K562 (cell line): ENCODE results near the gene KNSTRN. TPM values are rescaled to one million over a fixed set of nuclear protein-coding genes. Genes with fewer than 3 reads are reported as not detected.

Source experiments
- ATF1 ChIP-seq, 2 experiments: fragments of 450-650 bp in 1 of 2; IDR thresholded peaks; 2 replicates each; pipeline ENCODE4 v1.6.1; 2016; ENCODE audit warnings: missing compliant biosample characterization in 1 of 2, missing genetic modification characterization in 1 of 2
- BCLAF1 ChIP-seq, 2 experiments: fragments of 450-650 bp in 1 of 2; IDR thresholded peaks; 2 replicates each; pipeline ENCODE4 v1.6.1; 2011 to 2017; ENCODE audit warnings: low read depth in 2 of 2, antibody characterized with exemption in 1 of 2, borderline replicate concordance in 1 of 2, low read length in 1 of 2, mild to moderate bottlenecking in 1 of 2, mixed read lengths in 1 of 2; ENCODE audit not compliant: control insufficient read depth in 1 of 2
- DNMT1 ChIP-seq: fragments of 450-650 bp; IDR thresholded peaks from 2 replicates; pipeline ENCODE4 v1.6.1; 2016; ENCODE audit warnings: antibody characterized with exemption, mild to moderate bottlenecking
- EGR1 ChIP-seq: fragments of 450-650 bp; conservative IDR thresholded peaks from 2 replicates; pipeline ENCODE4 v1.6.1; 2017; ENCODE audit warnings: mild to moderate bottlenecking
- FOS ChIP-seq: IDR thresholded peaks from 3 replicates; pipeline ENCODE4 v1.6.1; 2011; ENCODE audit not compliant: insufficient read length; ENCODE audit errors: extremely low read depth
- IRF9 ChIP-seq: fragments of 450-650 bp; IDR thresholded peaks from 2 replicates; pipeline ENCODE4 v1.6.1; 2016; ENCODE audit warnings: missing biosample characterization, missing genetic modification characterization
- KHSRP ChIP-seq: fragments of 450-650 bp; IDR thresholded peaks from 2 replicates; pipeline ENCODE4 v1.6.1; 2017
- LEF1 ChIP-seq: fragments of 450-650 bp; IDR thresholded peaks from 2 replicates; pipeline ENCODE4 v1.6.1; 2016; ENCODE audit warnings: mild to moderate bottlenecking
- MEF2D ChIP-seq: conservative IDR thresholded peaks from 2 replicates; pipeline ENCODE4 v1.6.1; 2016; ENCODE audit warnings: low read depth, missing genetic modification characterization, missing compliant biosample characterization
- NRF1 ChIP-seq, 2 experiments: fragments of 450-650 bp; IDR thresholded peaks in 1 of 2; conservative IDR thresholded peaks in 1 of 2; 2 replicates each; pipeline ENCODE4 v1.6.1; 2014; ENCODE audit warnings: mild to moderate bottlenecking in 2 of 2
- POLR3A ChIP-seq: IDR thresholded peaks from 2 replicates; pipeline ENCODE4 v1.6.1; 2011; ENCODE audit warnings: borderline replicate concordance, mild to moderate bottlenecking, moderate library complexity; ENCODE audit not compliant: insufficient read length, insufficient read depth; ENCODE audit errors: extremely low read depth
- SIX5 ChIP-seq, 2 experiments: IDR thresholded peaks; 2 replicates each; pipeline ENCODE4 v1.6.1; 2011; ENCODE audit warnings: low read length in 2 of 2, borderline replicate concordance in 1 of 2, low read depth in 1 of 2, mild to moderate bottlenecking in 1 of 2, moderate library complexity in 1 of 2; ENCODE audit not compliant: insufficient read depth in 1 of 2
- TRIM28 ChIP-seq: fragments of 450-650 bp; IDR thresholded peaks from 2 replicates; pipeline ENCODE4 v1.6.1; 2017
- XRCC3 ChIP-seq: fragments of 450-650 bp; IDR thresholded peaks from 2 replicates; pipeline ENCODE4 v1.6.1; 2017; ENCODE audit warnings: mild to moderate bottlenecking, moderate library complexity
- ZKSCAN8 ChIP-seq: fragments of 200-800 bp; sonication (Bioruptor generic); IDR thresholded peaks from 2 replicates; pipeline ENCODE4 v1.6.1; 2016; ENCODE audit warnings: missing genetic modification characterization, missing compliant biosample characterization
- polyA plus RNA-seq, 8 experiments: library from polyadenylated mRNA; depleted of rRNA in 4 of 8; stranded (reverse) in 5 of 8; unstranded in 3 of 8; fragments of >200 nt; fragmentation: Nextera tagmentation in 2 of 8; fragmentation: Illumina TruSeq in 1 of 8; extraction: Ambion mirVana in 2 of 8; extraction: Trizol in 1 of 8; gene quantifications; 2 replicates each; pipeline versions ENCODE4 v1.2.1 to v1.2.3, GENCODE V29; 2011 to 2014; ENCODE audit warnings: inconsistent platforms in 1 of 8, missing spikeins in 1 of 8
- total RNA-seq, 7 experiments: library from RNA; depleted of rRNA in 6 of 7; stranded (reverse); fragments of >200 nt in 6 of 7; fragmentation: Illumina TruSeq in 2 of 7; extraction: Trizol in 2 of 7; gene quantifications; 2 replicates each; pipeline versions ENCODE4 v1.2.1 to v1.2.3, GENCODE V29; 2011 to 2021; ENCODE audit warnings: low replicate concordance in 1 of 7
- TF ChIP-seq, protein P1 (sequence below): fragments of 250-450 bp; sonication (Bioruptor Pico); IDR thresholded peaks from 2 replicates; pipeline ENCODE4 v1.5.0; 2021
- TF ChIP-seq, protein P2 (sequence below): IDR thresholded peaks from 3 replicates; pipeline ENCODE4 v1.6.1; 2011; ENCODE audit warnings: borderline replicate concordance, mild to moderate bottlenecking, moderate library complexity; ENCODE audit not compliant: insufficient read length; ENCODE audit errors: extremely low read depth
- TF ChIP-seq, protein P3 (sequence below): fragments of 450-650 bp; IDR thresholded peaks from 2 replicates; pipeline ENCODE4 v1.7.0; 2016; ENCODE audit warnings: borderline replicate concordance

Gene KNSTRN
- total and polyA plus RNA-seq, 9 of the 15 experiments (the other 6 are each of a cell fraction or from before 2014, with no cell fraction given) = 48.7 to 88.2 (median 66.3) TPM

- TF ChIP-seq, protein P1, sequence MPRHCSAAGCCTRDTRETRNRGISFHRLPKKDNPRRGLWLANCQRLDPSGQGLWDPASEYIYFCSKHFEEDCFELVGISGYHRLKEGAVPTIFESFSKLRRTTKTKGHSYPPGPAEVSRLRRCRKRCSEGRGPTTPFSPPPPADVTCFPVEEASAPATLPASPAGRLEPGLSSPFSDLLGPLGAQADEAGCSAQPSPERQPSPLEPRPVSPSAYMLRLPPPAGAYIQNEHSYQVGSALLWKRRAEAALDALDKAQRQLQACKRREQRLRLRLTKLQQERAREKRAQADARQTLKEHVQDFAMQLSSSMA (CRISPR knock-in tag) = no peak
- TF ChIP-seq KHSRP (no peak), LEF1 (no peak), IRF9 (no peak), DNMT1 (no peak), SIX5 (IDR thresholded peaks at IDR 0.05; ENCODE audit: borderline replicate concordance in 1 of 2, insufficient read depth in 1 of 2, low read depth in 1 of 2, low read length in 2 of 2) (no peak), BCLAF1 (IDR thresholded peaks at IDR 0.05; ENCODE audit: borderline replicate concordance in 1 of 2, control insufficient read depth in 1 of 2, low read depth in 2 of 2, low read length in 1 of 2) (no peak), POLR3A (no peak), MEF2D (tag) (no peak), FOS (no peak), NRF1 (conservative IDR thresholded peaks at IDR 0.05 in 1 of 2, IDR thresholded peaks at IDR 0.05 in 1 of 2) (peak; percentile 94 to 96), ATF1 (CRISPR knock-in tag; IDR thresholded peaks at IDR 0.05) (no peak; the same call in 1 of the 2 replicates), ATF1 (tag; IDR thresholded peaks at IDR 0.05) (no peak), EGR1 (peak; percentile 56), ZKSCAN8 (CRISPR knock-in tag) (no peak), XRCC3 (no peak), TRIM28 (no peak)
- TF ChIP-seq, protein P2, sequence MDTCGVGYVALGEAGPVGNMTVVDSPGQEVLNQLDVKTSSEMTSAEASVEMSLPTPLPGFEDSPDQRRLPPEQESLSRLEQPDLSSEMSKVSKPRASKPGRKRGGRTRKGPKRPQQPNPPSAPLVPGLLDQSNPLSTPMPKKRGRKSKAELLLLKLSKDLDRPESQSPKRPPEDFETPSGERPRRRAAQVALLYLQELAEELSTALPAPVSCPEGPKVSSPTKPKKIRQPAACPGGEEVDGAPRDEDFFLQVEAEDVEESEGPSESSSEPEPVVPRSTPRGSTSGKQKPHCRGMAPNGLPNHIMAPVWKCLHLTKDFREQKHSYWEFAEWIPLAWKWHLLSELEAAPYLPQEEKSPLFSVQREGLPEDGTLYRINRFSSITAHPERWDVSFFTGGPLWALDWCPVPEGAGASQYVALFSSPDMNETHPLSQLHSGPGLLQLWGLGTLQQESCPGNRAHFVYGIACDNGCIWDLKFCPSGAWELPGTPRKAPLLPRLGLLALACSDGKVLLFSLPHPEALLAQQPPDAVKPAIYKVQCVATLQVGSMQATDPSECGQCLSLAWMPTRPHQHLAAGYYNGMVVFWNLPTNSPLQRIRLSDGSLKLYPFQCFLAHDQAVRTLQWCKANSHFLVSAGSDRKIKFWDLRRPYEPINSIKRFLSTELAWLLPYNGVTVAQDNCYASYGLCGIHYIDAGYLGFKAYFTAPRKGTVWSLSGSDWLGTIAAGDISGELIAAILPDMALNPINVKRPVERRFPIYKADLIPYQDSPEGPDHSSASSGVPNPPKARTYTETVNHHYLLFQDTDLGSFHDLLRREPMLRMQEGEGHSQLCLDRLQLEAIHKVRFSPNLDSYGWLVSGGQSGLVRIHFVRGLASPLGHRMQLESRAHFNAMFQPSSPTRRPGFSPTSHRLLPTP = no peak
- TF ChIP-seq, protein P3, sequence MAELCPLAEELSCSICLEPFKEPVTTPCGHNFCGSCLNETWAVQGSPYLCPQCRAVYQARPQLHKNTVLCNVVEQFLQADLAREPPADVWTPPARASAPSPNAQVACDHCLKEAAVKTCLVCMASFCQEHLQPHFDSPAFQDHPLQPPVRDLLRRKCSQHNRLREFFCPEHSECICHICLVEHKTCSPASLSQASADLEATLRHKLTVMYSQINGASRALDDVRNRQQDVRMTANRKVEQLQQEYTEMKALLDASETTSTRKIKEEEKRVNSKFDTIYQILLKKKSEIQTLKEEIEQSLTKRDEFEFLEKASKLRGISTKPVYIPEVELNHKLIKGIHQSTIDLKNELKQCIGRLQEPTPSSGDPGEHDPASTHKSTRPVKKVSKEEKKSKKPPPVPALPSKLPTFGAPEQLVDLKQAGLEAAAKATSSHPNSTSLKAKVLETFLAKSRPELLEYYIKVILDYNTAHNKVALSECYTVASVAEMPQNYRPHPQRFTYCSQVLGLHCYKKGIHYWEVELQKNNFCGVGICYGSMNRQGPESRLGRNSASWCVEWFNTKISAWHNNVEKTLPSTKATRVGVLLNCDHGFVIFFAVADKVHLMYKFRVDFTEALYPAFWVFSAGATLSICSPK = no peak
These were observed 24.6 kb upstream of the KNSTRN start, which contains the start of gene DISP2 (continued) for GRCh38 chr15:40357723-40358470.
